Gastroesophageal sphincter (tissue), 3 donors: ENCODE results near the gene PPIH.

ENCODE experiments used
- EP300 ChIP-seq: sonication (generic); formaldehyde crosslinking; IDR thresholded peaks from one replicate; pipeline ENCODE4 v1.6.1; 2017; ENCODE audit warnings: antibody characterized with exemption, mild to moderate bottlenecking
- TF ChIP-seq, protein P1 (sequence below), 4 experiments: fragments of 200-600 bp in 2 of 4; fragments of 450-650 bp in 2 of 4; sonication (generic) in 1 of 4; IDR thresholded peaks; one replicate each; pipeline ENCODE4 v1.5.1; 2017 to 2019; ENCODE audit warnings: antibody characterized with exemption in 4 of 4, mild to moderate bottlenecking in 2 of 4, moderate library complexity in 2 of 4

- TF ChIP-seq, protein P1, sequence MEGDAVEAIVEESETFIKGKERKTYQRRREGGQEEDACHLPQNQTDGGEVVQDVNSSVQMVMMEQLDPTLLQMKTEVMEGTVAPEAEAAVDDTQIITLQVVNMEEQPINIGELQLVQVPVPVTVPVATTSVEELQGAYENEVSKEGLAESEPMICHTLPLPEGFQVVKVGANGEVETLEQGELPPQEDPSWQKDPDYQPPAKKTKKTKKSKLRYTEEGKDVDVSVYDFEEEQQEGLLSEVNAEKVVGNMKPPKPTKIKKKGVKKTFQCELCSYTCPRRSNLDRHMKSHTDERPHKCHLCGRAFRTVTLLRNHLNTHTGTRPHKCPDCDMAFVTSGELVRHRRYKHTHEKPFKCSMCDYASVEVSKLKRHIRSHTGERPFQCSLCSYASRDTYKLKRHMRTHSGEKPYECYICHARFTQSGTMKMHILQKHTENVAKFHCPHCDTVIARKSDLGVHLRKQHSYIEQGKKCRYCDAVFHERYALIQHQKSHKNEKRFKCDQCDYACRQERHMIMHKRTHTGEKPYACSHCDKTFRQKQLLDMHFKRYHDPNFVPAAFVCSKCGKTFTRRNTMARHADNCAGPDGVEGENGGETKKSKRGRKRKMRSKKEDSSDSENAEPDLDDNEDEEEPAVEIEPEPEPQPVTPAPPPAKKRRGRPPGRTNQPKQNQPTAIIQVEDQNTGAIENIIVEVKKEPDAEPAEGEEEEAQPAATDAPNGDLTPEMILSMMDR (IDR thresholded peaks at IDR 0.05), result no peak
- TF ChIP-seq EP300, result no peak
Measured at GRCh38 chr1:42646056-42646455, 12.2 kb upstream of the PPIH start.
